HG03196 (cell line): ENCODE results near the gene REELD1.

Source experiments
- ATAC-seq: cut with Tn5 transposase; IDR thresholded peaks from one replicate; pipeline ENCODE4 v1.9.1; 2021; ENCODE audit not compliant: unreplicated experiment

Gene REELD1

DNA sequence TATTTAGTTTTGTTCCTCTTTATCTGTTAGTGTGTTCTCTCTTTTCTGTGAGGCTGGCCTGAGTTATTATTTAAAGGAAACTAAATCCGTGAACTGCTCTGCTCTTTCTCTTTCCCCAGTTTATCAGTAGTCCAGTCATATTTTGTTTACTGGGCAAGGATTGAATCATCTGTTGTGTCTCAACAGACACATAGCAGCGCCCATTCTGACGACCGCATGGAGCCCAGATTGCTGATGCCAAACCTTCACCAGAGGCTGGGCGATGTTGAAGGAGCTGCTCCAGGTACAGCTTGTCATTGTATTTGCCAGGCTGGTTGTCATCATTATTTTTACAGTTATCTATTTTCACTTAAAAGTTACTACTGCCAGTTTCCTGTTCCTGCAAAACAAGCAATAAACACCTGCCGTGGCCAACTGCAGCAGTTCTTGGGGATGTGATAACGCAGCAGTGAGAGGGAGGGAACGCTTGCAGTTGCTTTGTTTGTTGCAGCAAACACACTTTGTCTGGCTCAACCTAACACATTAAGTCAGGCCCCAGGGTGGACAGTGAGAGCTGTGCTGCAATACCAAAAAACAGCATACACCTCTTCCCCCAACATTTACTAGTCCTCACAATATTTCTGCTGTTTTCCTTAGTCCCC is 10.1 kb downstream of the REELD1 start:
- ATAC-seq, result no peak

- ATAC-seq, result no peak
Observed at GRCh38 chr4:146229406-146229805, 15.1 kb downstream of the REELD1 start.

DNA sequence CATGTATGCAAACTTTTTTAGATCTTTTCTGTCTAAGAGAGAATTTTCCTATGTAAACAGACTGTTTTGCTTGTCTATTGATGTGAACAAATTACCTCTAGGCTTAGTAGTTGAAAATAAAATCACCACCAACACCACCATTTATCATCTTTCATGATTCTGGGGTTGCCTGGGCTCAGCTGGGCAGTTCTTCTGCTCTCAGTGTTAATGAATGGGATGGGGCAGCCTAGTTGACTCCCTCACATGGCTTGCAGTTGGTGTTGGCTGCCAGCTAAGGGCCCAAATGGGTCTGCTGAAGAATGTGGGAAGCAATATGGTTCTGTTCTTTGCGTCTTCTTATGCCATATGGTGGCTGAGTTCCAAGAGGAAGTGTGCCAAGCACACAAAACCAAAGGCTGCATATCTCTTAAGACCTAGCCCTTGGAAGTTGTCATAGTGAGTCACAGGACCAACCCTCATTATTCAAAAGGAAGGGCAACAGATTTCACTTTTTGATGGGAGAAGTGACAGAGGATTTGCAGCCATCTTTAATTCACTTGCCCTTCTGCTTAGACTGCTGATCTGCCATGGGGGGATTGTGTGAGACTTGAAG is 17.9 kb downstream of the REELD1 start:
- ATAC-seq, result no peak

- ATAC-seq, result no peak
Observed at GRCh38 chr4:146235654-146236177, 21.4 kb downstream of the REELD1 start.

DNA sequence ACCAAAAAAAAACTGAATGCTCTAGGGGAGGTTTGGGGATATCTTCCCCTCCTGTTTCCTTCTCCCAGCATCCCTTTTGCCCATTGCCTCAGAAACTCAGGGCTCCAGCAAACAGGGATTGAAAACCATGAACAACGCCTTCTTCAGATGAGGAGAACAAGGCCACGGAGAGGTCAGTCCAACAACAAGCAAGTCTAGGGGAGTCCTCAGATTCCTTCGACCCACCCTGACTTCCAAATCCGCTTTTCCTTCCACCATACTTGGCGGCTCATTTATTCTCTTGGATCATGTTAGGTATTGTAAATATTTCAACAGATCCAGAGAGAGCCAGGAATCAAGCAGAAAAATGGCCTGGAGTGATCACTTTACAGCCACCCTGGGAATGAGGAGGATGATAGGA is 21.9 kb downstream of the REELD1 start:
- no peak for ATAC-seq

GRCh38 chr4:146237092-146237491 is 22.8 kb downstream of the REELD1 start:
- no peak for ATAC-seq

GRCh38 chr4:146238107-146238506 is 23.8 kb downstream of the REELD1 start:
- no peak for ATAC-seq

- peak; percentile 58 for ATAC-seq
Observed at GRCh38 chr4:146243141-146243882, 29.0 kb downstream of the REELD1 start.

GRCh38 chr4:146243883-146244277 is 29.5 kb downstream of the REELD1 start:
- ATAC-seq, result no peak

- no peak for ATAC-seq
Observed at GRCh38 chr4:146244496-146244895, 30.2 kb downstream of the REELD1 start.

GRCh38 chr4:146245246-146245645 is 30.9 kb downstream of the REELD1 start:
- no peak for ATAC-seq

DNA sequence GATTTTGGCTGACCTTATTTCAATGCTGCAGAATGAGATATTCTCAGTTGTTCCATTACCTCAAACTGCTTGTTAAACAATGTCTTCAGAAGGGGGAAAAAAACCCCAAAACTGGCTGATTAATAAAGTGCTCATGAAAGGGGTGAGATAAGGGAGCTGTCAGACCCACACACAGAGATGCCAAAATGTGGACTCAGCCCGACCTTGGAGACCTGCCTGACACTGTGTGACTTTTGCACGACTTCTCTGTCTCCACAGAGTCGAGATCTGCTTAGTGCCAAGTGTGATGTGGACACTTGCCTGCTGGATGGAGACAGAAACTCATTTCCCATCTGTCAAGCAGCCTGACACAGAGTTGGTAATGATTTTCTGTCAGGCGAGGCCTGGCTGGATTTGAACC is 31.5 kb downstream of the REELD1 start:
- no peak for ATAC-seq

- no peak for ATAC-seq
Observed at GRCh38 chr4:146246381-146246780, 32.0 kb downstream of the REELD1 start.

DNA sequence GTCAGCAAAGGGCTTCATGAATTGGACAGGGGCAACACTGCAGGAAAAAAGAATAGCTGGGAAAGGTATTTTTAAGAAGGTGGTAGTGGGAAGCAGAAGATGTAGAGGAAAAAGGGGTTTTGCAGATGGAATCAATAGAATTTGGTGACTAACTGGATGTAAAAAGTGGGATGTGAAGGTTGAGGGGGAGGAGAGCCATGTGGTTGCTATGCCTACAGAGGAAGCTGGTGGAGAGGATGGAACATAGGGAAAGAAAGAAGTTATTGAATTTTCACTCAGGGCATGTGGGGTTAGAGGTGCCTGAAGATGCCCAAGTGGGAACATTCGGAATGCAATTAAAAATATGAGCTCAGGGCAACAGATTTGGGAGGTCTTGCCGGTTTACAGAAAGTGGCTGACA is 33.0 kb downstream of the REELD1 start:
- no peak for ATAC-seq

DNA sequence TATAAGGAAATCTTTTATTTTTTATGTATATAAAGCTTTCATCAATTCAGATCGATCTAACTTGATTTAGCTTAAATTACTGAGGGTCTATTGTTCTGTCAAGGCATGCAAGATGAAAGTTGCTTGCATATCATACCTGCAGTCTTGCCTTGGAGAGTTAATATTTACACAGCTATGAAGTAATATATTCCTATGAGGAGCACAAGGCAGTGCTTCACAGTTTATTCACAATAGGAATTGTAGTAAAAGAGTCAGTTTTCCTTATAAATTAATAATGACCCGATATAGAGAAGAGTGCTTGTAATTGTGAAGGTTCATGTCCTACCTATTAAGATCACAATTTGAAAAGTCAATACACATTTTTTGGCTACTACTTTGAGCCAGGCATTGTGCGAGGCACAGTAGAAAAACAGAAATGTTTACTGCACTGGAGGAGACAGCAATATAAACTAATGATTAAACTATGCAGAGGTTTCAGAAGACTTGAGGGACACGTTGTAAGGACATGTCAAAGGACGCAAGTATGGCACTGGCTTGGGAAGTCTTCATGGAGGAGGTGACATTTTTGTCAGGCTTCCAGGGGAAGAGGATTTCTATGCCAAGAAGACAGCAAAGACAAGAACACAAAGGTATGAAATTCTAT is 38.8 kb downstream of the REELD1 start:
- ATAC-seq, result no peak

DNA sequence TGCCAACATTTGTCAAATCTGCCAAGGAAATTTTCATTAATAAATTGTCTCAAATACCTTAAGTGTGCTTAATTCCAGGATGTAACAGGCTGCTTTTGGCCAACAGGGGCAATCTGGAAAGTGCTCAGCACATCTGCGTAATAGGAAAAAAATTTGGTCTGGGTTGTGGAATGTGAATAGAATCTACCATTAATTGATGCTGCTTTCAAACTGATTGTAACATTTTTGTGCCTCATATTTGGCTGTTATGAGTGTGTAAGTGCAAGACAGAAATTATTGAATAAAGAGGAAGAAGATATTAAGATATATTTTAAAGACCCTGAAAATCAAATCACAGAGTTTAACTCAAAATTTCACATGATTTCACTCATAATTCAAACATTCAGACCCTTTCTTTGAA is 41.1 kb downstream of the REELD1 start:
- no peak for ATAC-seq

DNA sequence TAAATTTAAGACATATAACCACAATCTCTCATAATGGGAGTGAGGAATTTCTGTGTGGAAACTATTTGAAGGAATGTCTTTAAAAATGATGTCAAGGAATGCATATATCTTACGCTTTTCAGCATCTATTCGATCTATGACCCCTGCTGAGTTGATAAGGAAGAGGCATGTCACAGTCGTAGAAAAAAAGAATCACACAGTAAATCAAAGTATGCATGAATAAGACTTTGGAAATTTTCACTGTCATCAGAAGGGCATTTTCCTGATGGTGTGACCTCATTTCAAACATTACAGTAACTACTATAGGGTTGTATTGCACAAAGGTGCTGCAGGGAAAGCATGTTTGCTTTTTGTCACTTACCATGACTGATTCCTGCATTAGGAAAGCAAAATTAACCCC is 41.5 kb downstream of the REELD1 start:
- ATAC-seq, result no peak

DNA sequence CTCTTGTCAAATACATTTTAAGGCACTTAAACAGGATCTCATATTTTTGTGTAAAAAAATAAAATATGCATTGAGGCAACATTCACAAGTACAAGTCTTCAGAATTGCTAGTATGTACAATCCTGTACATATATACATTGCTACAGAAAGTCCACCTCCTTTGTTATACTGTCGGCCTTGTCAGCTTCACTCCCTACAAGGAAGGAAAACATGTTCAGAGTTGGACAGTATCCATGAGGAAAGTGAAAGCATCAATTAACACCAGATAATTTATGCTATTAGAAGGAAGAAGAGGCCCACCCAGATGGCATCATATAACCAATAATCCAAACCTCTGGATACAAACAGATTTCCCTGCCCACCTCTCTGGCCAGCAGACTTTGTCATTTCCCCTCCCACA is 42.0 kb downstream of the REELD1 start:
- ATAC-seq, result no peak

- ATAC-seq, result no peak
Observed at GRCh38 chr4:146257511-146257910, 43.2 kb downstream of the REELD1 start.

DNA sequence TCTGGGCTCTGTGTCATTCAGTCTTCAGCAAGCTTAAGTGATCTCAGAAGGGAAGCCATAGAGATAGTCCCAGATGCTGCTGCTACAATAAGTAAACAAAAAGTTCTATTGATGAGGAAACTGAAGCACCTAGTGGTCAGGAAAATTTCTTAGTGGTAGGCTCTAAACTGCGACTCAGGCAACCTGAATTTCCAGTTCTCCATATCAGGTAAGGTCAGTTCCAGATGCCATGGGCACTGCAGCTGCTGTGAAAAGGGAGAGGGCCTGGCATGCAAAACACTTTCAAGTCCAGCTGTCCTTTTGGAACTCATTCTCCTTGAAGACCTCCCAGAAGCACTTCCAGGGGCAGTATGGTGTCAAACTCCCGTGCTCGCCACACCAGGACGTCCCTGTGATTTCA is 46.2 kb downstream of the REELD1 start:
- ATAC-seq, result no peak

DNA sequence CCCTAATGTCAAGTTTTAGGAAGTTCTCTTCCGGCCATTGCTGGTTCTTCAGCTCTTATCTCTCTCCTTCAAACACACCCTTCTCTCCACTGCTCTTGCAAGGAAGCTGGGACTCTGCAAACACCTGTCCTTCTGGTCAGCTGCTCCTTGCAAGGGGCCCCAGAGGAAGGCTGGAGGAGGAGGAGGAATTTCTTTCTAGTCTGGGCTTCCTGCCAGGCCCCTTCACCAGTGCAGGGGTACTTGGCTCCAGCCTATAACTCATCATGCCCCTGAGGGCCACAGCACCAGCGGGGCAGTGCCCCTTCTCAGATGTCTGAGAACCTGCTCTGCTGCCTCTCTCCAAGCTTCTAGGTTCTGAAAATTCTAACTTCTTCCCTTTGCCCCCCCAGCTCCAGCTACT is 46.7 kb downstream of the REELD1 start:
- ATAC-seq, result no peak

GRCh38 chr4:146263793-146264192 is 49.5 kb downstream of the REELD1 start:
- ATAC-seq, result no peak
